IMR-90 (cell line): Measurements from ENCODE around the gene VSIG10L. TPM values are rescaled to one million over a fixed set of nuclear protein-coding genes. Genes with fewer than 3 reads are reported as not detected.

Experiments
- ATAC-seq: fragments of 200-7000 bp; cut with Tn5 transposase; 2 replicates; pipeline ENCODE4 v1.9.1; 2020; ENCODE audit warnings: low read depth, mild to moderate bottlenecking, moderate library complexity
- BruUV-seq: library from RNA; stranded (reverse); fragments of 400-500 nt; replicated peaks from 2 replicates; lab custom pipeline; 2021; lab: Mats Ljungman, UMichigan
- CTCF ChIA-PET: fragments of 300-600 bp; formaldehyde crosslinking; extraction: SDS; loops from one replicate; lab custom pipeline; 2021; ENCODE audit warnings: antibody characterized with exemption; lab: Yijun Ruan, JAX
- POLR2A ChIA-PET: fragments of 300-600 bp; sonication (Branson Sonifier 250); formaldehyde crosslinking; loops from one replicate; lab custom pipeline; 2022; ENCODE audit warnings: antibody characterized with exemption; ENCODE audit not compliant: unreplicated experiment; lab: Charles Lee
- DNase-seq: peaks from one replicate; pipeline ENCODE4 v3.0.0; 2013
- H2AFZ ChIP-seq: replicated peaks from 2 replicates; pipeline ENCODE3; 2013; ENCODE audit warnings: low read length, mild to moderate bottlenecking; ENCODE audit not compliant: poor library complexity
- H2AK5ac ChIP-seq: 2 replicates; pipeline ENCODE4 v1.6.1; 2013; ENCODE audit warnings: low read depth, low read length, inconsistent platforms
- H2AK9ac ChIP-seq: replicated peaks from 2 replicates; pipeline ENCODE3; 2013; ENCODE audit warnings: mild to moderate bottlenecking, low read depth, low read length, moderate library complexity; ENCODE audit not compliant: poor library complexity
- H2BK120ac ChIP-seq: 2 replicates; pipeline ENCODE4 v1.6.1; 2013; ENCODE audit warnings: low read depth, low read length, inconsistent platforms
- H2BK15ac ChIP-seq: 3 replicates; pipeline ENCODE4 v1.6.1; 2013; ENCODE audit warnings: low read depth, low read length, inconsistent platforms
- H2BK20ac ChIP-seq: 2 replicates; pipeline ENCODE4 v1.6.1; 2013; ENCODE audit warnings: low read depth, mild to moderate bottlenecking, inconsistent platforms, low read length, moderate library complexity
- H2BK5ac ChIP-seq: 2 replicates; pipeline ENCODE4 v1.6.1; 2013; ENCODE audit warnings: mild to moderate bottlenecking, low read depth, low read length, inconsistent platforms; ENCODE audit not compliant: poor library complexity, severe bottlenecking
- H3K14ac ChIP-seq: replicated peaks from 2 replicates; pipeline ENCODE4 v1.6.1; 2013; ENCODE audit warnings: low read depth, low read length, inconsistent platforms
- H3K18ac ChIP-seq: 2 replicates; pipeline ENCODE4 v1.6.1; 2013; ENCODE audit warnings: low read depth, low read length, control low read depth
- H3K23ac ChIP-seq: 2 replicates; pipeline ENCODE4 v1.6.1; 2013; ENCODE audit warnings: low read depth, low read length, inconsistent platforms
- H3K27ac ChIP-seq: 2 replicates; pipeline ENCODE4 v1.5.1; 2013; ENCODE audit warnings: mild to moderate bottlenecking, control low read depth, low read length; ENCODE audit not compliant: insufficient read depth
- H3K27me3 ChIP-seq: 2 replicates; pipeline ENCODE4 v1.6.1; 2013; ENCODE audit warnings: low read length; ENCODE audit not compliant: control insufficient read depth, insufficient read depth
- H3K36me3 ChIP-seq: 2 replicates; pipeline ENCODE4 v1.6.1; 2013; ENCODE audit warnings: low read length, mixed read lengths; ENCODE audit not compliant: control insufficient read depth, insufficient read depth
- H3K4ac ChIP-seq: 2 replicates; pipeline ENCODE4 v1.6.1; 2013; ENCODE audit warnings: low read depth, low read length, inconsistent platforms
- H3K4me1 ChIP-seq: 2 replicates; pipeline ENCODE4 v1.6.1; 2013; ENCODE audit warnings: low read length, mixed read lengths; ENCODE audit not compliant: control insufficient read depth, insufficient read depth
- H3K4me2 ChIP-seq: 2 replicates; pipeline ENCODE4 v1.6.1; 2013; ENCODE audit warnings: low read depth, mild to moderate bottlenecking, control low read depth, low read length, moderate library complexity
- H3K4me3 ChIP-seq: 2 replicates; pipeline ENCODE4 v1.5.1; 2013; ENCODE audit warnings: low read depth, mild to moderate bottlenecking, control low read depth, low read length, moderate library complexity; ENCODE audit not compliant: insufficient read depth
- H3K56ac ChIP-seq: 2 replicates; pipeline ENCODE4 v1.6.1; 2013; ENCODE audit warnings: low read length, inconsistent platforms; ENCODE audit not compliant: insufficient read depth; ENCODE audit errors: extremely low read depth
- H3K79me1 ChIP-seq, 2 experiments: 2 replicates each; pipeline ENCODE4 v1.6.1; 2013; ENCODE audit warnings: low read length in 2 of 2, inconsistent platforms in 1 of 2, low read depth in 1 of 2
- H3K9ac ChIP-seq: 2 replicates; pipeline ENCODE4 v1.6.1; 2013; ENCODE audit warnings: low read depth, low read length, control low read depth
- H3K9me1 ChIP-seq: 2 replicates; pipeline ENCODE4 v1.6.1; 2013; ENCODE audit warnings: low read length, inconsistent platforms; ENCODE audit not compliant: insufficient read depth
- H3K9me3 ChIP-seq: 2 replicates; pipeline ENCODE4 v1.6.1; 2013; ENCODE audit warnings: low read length; ENCODE audit not compliant: control insufficient read depth, insufficient read depth
- H4K20me1 ChIP-seq: 2 replicates; pipeline ENCODE4 v1.6.1; 2013; ENCODE audit warnings: low read length, inconsistent platforms; ENCODE audit not compliant: insufficient read depth
- H4K5ac ChIP-seq: 2 replicates; pipeline ENCODE4 v1.6.1; 2013; ENCODE audit warnings: mild to moderate bottlenecking, low read depth, low read length, control low read depth
- H4K8ac ChIP-seq, 2 experiments: 2 replicates each; pipeline ENCODE4 v1.6.1; 2013; ENCODE audit warnings: low read depth in 2 of 2, low read length in 2 of 2, control low read depth in 1 of 2, inconsistent platforms in 1 of 2
- H4K91ac ChIP-seq: 2 replicates; pipeline ENCODE4 v1.6.1; 2013; ENCODE audit warnings: low read depth, low read length, inconsistent platforms; ENCODE audit not compliant: insufficient read depth
- BHLHE40 ChIP-seq: fragments of 150-350 bp; IDR thresholded peaks from 2 replicates; pipeline ENCODE4 v1.6.1; 2016; ENCODE audit warnings: mild to moderate bottlenecking, low read depth, low read length
- CEBPB ChIP-seq: IDR thresholded peaks from 2 replicates; pipeline ENCODE4 v1.6.1; 2012; ENCODE audit warnings: low read depth, low read length, improper control_type of control experiment
- CHD1 ChIP-seq: IDR thresholded peaks from 2 replicates; pipeline ENCODE4 v1.6.1; 2012; ENCODE audit warnings: low read depth, low read length, improper control_type of control experiment
- FOS ChIP-seq: fragments of 150-350 bp; IDR thresholded peaks from 2 replicates; pipeline ENCODE4 v1.6.1; 2016; ENCODE audit warnings: low read depth, low read length
- MAFK ChIP-seq: IDR thresholded peaks from 2 replicates; pipeline ENCODE4 v1.6.1; 2012; ENCODE audit warnings: low read depth, low read length, improper control_type of control experiment
- MAZ ChIP-seq: IDR thresholded peaks from 2 replicates; pipeline ENCODE4 v1.6.1; 2012; ENCODE audit warnings: low read depth, mild to moderate bottlenecking, low read length, improper control_type of control experiment, moderate library complexity, borderline replicate concordance
- MXI1 ChIP-seq: IDR thresholded peaks from 2 replicates; pipeline ENCODE4 v1.6.1; 2012; ENCODE audit warnings: low read depth, mild to moderate bottlenecking, low read length, moderate library complexity, borderline replicate concordance
- NFE2L2 ChIP-seq: fragments of 150-350 bp; IDR thresholded peaks from 2 replicates; pipeline ENCODE4 v1.6.1; 2016; ENCODE audit warnings: low read depth, mild to moderate bottlenecking, low read length
- POLR2A ChIP-seq: IDR thresholded peaks from 2 replicates; pipeline ENCODE4 v1.6.1; 2012; ENCODE audit warnings: mild to moderate bottlenecking, low read depth, low read length
- RAD21 ChIP-seq: IDR thresholded peaks from 2 replicates; pipeline ENCODE4 v1.6.1; 2012; ENCODE audit warnings: low read length, improper control_type of control experiment
- RCOR1 ChIP-seq: IDR thresholded peaks from 2 replicates; pipeline ENCODE4 v1.6.1; 2012; ENCODE audit warnings: mild to moderate bottlenecking, low read length, improper control_type of control experiment; ENCODE audit not compliant: insufficient replicate concordance
- RFX5 ChIP-seq: IDR thresholded peaks from 2 replicates; pipeline ENCODE4 v1.8.0; 2012; ENCODE audit warnings: low read depth, mild to moderate bottlenecking, low read length, moderate library complexity
- SMC3 ChIP-seq: fragments of 150-350 bp; IDR thresholded peaks from 2 replicates; pipeline ENCODE4 v1.6.1; 2016; ENCODE audit warnings: low read depth, mild to moderate bottlenecking, antibody characterized with exemption, low read length, moderate library complexity
- WGBS, 2 experiments: methylation state at CpG; one replicate each; pipeline versions ENCODE4 v1.1.5 to v1.1.7; 2013; ENCODE audit warnings: missing lambda C conversion rate in 2 of 2; ENCODE audit not compliant: insufficient read length in 1 of 2; ENCODE audit errors: extremely low coverage in 2 of 2; 5-methylcytosine and 5-hydroxymethylcytosine counted together
- dilution Hi-C: fragments of 300-500 bp; cut with HindIII; formaldehyde crosslinking; loops from one replicate; pipeline ENCODE4 v1.14.3; 2018; ENCODE audit warnings: low sequenced_read_pairs; ENCODE audit not compliant: unreplicated experiment
- in situ Hi-C: fragments of 300-500 bp; cut with MboI; formaldehyde crosslinking; loops from 3 replicates; pipeline ENCODE4 v1.14.3; 2019; ENCODE audit warnings: low sequenced_read_pairs, inconsistent platforms, mixed read lengths
- intact Hi-C: fragments of 100-400 bp; cut with micrococcal nuclease; formaldehyde crosslinking; loops from 2 replicates; pipeline ENCODE4 v1.10.0; 2022
- polyA plus RNA-seq, 3 experiments: library from polyadenylated mRNA; depleted of rRNA; stranded (reverse); fragments of >200 nt; gene quantifications; 2 replicates each; pipeline ENCODE4 v1.2.3, GENCODE V29; 2012; ENCODE audit warnings: low replicate concordance in 1 of 3
- total RNA-seq: library from RNA; depleted of rRNA; stranded (reverse); fragments of >200 nt; gene quantifications from 2 replicates; pipeline ENCODE4 v1.2.3, GENCODE V29; 2012
- TF ChIP-seq, protein P1 (sequence below): fragments of 150-350 bp; IDR thresholded peaks from 2 replicates; pipeline ENCODE4 v1.6.1; 2016; ENCODE audit warnings: low read depth, mild to moderate bottlenecking, low read length, moderate library complexity, borderline replicate concordance
- TF ChIP-seq, protein P2 (sequence below): conservative IDR thresholded peaks from 2 replicates; pipeline ENCODE4 v1.5.1; 2012; ENCODE audit warnings: mild to moderate bottlenecking, low read depth, low read length, improper control_type of control experiment
- TF ChIP-seq, protein P3 (sequence below): fragments of 150-350 bp; IDR thresholded peaks from 2 replicates; pipeline ENCODE4 v1.6.1; 2017; ENCODE audit warnings: mild to moderate bottlenecking, antibody characterized with exemption, low read length, low read depth

The VSIG10L gene
- total and polyA plus RNA-seq, 2 of the 4 experiments (the other 2 are of a cell fraction), result 0.18 to 1.2 TPM

DNA sequence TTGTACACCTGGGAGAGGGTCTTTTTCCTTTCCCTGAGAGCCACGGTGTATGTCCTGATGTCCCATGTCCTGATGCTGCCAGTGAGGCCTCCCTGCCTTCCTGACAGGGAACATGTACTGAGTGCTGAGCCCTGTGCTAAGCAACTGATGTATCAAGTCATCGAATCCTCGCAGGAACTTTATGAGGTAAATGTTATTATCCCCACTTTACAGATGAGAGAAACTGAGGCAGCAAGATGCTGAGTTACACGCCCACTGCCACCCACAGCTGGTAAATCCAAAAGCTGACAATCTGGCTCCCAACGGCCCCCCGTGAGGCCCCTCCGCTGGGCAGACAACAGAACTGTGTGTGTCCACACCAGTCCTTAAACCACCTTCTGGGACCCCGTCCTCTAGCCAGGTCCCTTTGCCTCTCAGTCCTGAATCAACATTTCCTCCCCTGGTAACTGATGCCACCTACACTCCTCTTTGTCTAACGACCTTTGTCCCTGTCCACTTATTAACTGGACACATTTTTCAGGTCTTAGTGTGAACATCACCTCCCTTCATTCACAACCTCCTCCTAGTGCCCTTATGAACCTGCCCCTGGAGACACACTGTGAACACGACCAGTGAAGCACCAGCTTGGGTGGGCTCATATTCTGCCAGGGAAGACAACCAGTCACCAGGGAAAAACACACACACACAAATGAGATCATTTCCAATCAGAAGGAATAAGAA lies 5.4 kb upstream of the VSIG10L start:
- TF ChIP-seq RAD21 (no peak), BHLHE40 (no peak), MXI1 (no peak), CHD1 (no peak), CEBPB (no peak), SMC3 (no peak), RCOR1 (no peak), POLR2A (no peak), MAZ (no peak), MAFK (no peak), RFX5 (no peak), FOS (no peak), NFE2L2 (no peak)
- TF ChIP-seq, protein P1, sequence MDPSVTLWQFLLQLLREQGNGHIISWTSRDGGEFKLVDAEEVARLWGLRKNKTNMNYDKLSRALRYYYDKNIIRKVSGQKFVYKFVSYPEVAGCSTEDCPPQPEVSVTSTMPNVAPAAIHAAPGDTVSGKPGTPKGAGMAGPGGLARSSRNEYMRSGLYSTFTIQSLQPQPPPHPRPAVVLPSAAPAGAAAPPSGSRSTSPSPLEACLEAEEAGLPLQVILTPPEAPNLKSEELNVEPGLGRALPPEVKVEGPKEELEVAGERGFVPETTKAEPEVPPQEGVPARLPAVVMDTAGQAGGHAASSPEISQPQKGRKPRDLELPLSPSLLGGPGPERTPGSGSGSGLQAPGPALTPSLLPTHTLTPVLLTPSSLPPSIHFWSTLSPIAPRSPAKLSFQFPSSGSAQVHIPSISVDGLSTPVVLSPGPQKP, result no peak
- TF ChIP-seq, protein P2, sequence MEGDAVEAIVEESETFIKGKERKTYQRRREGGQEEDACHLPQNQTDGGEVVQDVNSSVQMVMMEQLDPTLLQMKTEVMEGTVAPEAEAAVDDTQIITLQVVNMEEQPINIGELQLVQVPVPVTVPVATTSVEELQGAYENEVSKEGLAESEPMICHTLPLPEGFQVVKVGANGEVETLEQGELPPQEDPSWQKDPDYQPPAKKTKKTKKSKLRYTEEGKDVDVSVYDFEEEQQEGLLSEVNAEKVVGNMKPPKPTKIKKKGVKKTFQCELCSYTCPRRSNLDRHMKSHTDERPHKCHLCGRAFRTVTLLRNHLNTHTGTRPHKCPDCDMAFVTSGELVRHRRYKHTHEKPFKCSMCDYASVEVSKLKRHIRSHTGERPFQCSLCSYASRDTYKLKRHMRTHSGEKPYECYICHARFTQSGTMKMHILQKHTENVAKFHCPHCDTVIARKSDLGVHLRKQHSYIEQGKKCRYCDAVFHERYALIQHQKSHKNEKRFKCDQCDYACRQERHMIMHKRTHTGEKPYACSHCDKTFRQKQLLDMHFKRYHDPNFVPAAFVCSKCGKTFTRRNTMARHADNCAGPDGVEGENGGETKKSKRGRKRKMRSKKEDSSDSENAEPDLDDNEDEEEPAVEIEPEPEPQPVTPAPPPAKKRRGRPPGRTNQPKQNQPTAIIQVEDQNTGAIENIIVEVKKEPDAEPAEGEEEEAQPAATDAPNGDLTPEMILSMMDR, result no peak
- TF ChIP-seq, protein P3, sequence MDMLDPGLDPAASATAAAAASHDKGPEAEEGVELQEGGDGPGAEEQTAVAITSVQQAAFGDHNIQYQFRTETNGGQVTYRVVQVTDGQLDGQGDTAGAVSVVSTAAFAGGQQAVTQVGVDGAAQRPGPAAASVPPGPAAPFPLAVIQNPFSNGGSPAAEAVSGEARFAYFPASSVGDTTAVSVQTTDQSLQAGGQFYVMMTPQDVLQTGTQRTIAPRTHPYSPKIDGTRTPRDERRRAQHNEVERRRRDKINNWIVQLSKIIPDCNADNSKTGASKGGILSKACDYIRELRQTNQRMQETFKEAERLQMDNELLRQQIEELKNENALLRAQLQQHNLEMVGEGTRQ, result no peak
- Histone ChIP-seq H3K23ac (no peak overlapping the region), H4K91ac (no peak overlapping the region), H4K5ac (no peak overlapping the region), H3K56ac (no peak overlapping the region), H4K20me1 (no peaks in the 10 kb centered on the region), H3K18ac (no peak overlapping the region), H3K4me2 (no peak overlapping the region), H2AFZ (no peak overlapping the region), H3K4me3 (no peak overlapping the region), H3K27ac (no peak overlapping the region), H4K8ac (no peak overlapping the region), H3K79me1 (no peaks in the 10 kb centered on the region), H2AK9ac (peak overlapping the region; percentile 55), H2BK5ac (no peak overlapping the region), H2AK5ac (no peak overlapping the region), H3K36me3 (peaks cover 31% of the 10 kb centered on the region), H3K14ac (no peak overlapping the region), H2BK15ac (no peak overlapping the region), H3K4me1 (peaks cover 2% of the 10 kb centered on the region; the same call in 1 of the 2 replicates), H3K9ac (no peak overlapping the region), H3K9me1 (no peaks in the 10 kb centered on the region; the same call in 1 of the 2 replicates), H3K27me3 (no peaks in the 10 kb centered on the region), H3K9me3 (no peaks in the 10 kb centered on the region; the same call in 1 of the 2 replicates), H3K4ac (no peak overlapping the region), H2BK120ac (no peak overlapping the region), H2BK20ac (no peak overlapping the region)
- dilution Hi-C loops (no loop called here), in situ Hi-C loops (no loop called here), intact Hi-C loops (no loop called here)
- DNase-seq, result no peak
- POLR2A ChIA-PET, result no interaction called here
- BruUV-seq, result no TSS peak
- ATAC-seq, result no peak
- CTCF ChIA-PET, result no interaction called here
- 90% methylated on average over 2 of the region's 10 CpGs; no CpG with 5 or more reads in 1 of the 2 experiments for WGBS, 2 experiments
